ENCODE results near the gene NRG3.

The NRG3 gene

GRCh38 chr10:82625512-82626189, 750.7 kb downstream of the NRG3 start:
- no peak for DNase-seq (ENCODE audit: low read depth, low spot score)
- no peak overlapping the region for H3K4me3 ChIP-seq (ENCODE audit: low read depth, low read length)
- TF ChIP-seq, protein P1, sequence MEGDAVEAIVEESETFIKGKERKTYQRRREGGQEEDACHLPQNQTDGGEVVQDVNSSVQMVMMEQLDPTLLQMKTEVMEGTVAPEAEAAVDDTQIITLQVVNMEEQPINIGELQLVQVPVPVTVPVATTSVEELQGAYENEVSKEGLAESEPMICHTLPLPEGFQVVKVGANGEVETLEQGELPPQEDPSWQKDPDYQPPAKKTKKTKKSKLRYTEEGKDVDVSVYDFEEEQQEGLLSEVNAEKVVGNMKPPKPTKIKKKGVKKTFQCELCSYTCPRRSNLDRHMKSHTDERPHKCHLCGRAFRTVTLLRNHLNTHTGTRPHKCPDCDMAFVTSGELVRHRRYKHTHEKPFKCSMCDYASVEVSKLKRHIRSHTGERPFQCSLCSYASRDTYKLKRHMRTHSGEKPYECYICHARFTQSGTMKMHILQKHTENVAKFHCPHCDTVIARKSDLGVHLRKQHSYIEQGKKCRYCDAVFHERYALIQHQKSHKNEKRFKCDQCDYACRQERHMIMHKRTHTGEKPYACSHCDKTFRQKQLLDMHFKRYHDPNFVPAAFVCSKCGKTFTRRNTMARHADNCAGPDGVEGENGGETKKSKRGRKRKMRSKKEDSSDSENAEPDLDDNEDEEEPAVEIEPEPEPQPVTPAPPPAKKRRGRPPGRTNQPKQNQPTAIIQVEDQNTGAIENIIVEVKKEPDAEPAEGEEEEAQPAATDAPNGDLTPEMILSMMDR (IDR thresholded peaks at IDR 0.05; ENCODE audit: low read depth, low read length) = no peak
- in situ Hi-C loops (cut with HindIII; ENCODE audit: low sequenced_read_pairs) = no loop called here

GRCh38 chr10:82628373-82628772, 753.4 kb downstream of the NRG3 start:
- no peak overlapping the region for H3K4me3 ChIP-seq (ENCODE audit: low read depth, low read length)
- in situ Hi-C loops (cut with HindIII; ENCODE audit: low sequenced_read_pairs) = no loop called here

DNA sequence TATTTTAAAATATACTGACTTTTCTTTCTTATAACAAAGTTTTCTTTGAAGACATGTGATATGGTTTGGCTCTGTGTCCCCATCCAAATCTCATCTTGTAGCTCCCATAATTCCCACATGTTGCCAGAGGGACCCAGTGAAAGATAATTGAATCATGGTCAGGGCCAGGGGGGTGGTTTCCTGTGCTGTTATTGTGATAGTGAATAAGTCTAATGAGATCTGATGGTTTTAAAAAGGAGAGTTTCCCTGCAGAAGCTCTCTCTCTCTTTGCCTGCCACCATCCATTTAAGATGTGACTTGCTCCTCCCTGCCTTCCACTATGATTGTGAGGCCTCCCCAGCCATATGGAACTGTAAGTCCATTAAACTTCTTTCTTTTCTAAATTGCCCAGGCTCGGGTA, 768.1 kb downstream of the NRG3 start:
- no peak for DNase-seq (ENCODE audit: low read depth, low spot score)
- in situ Hi-C loops (cut with HindIII; ENCODE audit: low sequenced_read_pairs) = no loop called here
- H3K4me3 ChIP-seq (ENCODE audit: low read depth, low read length) = no peak overlapping the region
- TF ChIP-seq, protein P1 (IDR thresholded peaks at IDR 0.05; ENCODE audit: low read depth, low read length) = no peak

More at GRCh38 chr10:82628373-82628772, 753.4 kb downstream of the NRG3 start:
- TF ChIP-seq, protein P1 (IDR thresholded peaks at IDR 0.05; ENCODE audit: low read depth, low read length) = no peak
- DNase-seq (ENCODE audit: low read depth, low spot score) = no peak

DNA sequence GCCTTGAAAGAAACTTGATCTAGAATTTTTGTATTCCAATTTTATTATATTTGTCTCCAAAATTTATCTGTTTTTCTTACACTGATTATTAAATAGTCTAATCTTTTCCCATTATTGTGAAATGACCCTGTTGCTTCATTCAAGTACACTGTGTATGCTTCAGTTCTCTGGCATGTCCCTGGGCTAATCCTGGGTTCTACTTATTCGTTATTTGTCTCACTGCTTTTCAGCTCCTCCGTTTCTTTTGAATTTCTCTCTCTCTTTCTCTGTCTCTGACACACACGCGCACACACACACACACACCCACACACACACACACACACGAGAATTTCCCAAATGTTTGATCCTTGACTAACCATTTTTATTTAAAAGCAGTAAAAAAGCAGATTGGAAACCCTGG, 768.6 kb downstream of the NRG3 start:
- TF ChIP-seq, protein P1 (IDR thresholded peaks at IDR 0.05; ENCODE audit: low read depth, low read length) = no peak
- no peak for DNase-seq (ENCODE audit: low read depth, low spot score)
- H3K4me3 ChIP-seq (ENCODE audit: low read depth, low read length) = no peak overlapping the region
- in situ Hi-C loops (cut with HindIII; ENCODE audit: low sequenced_read_pairs) = no loop called here

GRCh38 chr10:82645221-82645620, 770.2 kb downstream of the NRG3 start:
- H3K4me3 ChIP-seq (ENCODE audit: low read depth, low read length) = no peak overlapping the region
- DNase-seq (ENCODE audit: low read depth, low spot score) = no peak
- in situ Hi-C loops (cut with HindIII; ENCODE audit: low sequenced_read_pairs) = no loop called here
- TF ChIP-seq, protein P1 (IDR thresholded peaks at IDR 0.05; ENCODE audit: low read depth, low read length) = no peak

DNA sequence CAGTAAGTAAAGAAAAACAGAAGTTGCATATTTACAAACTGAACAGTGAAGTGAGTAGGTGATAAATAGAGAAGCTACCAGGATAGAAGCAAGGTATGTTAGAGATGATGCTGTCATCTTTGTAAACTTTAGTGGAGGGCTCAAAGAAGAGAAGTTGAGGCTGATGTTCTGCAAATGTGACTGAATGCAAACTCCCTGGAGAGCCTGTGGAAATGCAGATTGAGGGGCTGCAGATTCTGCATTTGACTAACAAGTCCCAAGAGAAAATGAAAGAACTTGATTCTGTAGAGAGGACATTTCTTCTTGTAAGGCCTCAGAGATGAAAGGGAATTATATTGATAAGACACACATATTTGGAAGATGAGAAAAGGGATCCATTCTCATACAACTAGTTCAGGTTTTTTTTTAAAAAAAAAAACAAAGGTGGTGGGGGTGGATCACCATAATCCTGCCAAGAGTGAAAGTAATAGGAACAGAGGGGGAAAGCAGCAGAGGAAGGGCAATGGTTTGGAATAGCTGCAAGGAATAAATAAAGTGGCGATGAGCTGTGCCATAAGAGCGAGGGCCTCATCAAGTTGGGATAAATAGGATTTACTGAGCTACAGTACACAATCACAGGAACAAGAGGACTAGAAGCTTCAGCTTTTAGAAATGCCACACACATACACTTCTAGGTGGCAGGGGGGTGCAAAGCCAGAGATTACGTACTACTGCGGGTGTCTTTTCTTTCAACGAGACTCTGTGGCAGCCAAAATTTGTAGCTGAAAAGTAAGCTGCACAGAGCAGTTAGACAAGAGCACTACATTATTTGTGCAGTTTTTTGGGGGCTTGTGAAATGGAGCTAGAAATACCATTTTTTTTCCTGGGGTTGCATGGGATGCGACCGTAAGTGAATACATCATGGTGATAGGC, 778.5 kb downstream of the NRG3 start:
- TF ChIP-seq, protein P1 (IDR thresholded peaks at IDR 0.05; ENCODE audit: low read depth, low read length) = no peak
- H3K4me3 ChIP-seq (ENCODE audit: low read depth, low read length) = no peak overlapping the region
- DNase-seq (ENCODE audit: low read depth, low spot score) = no peak
- in situ Hi-C loops (cut with HindIII; ENCODE audit: low sequenced_read_pairs) = no loop called here
